ENCODE measurements around the gene MEIS3.
"Not testable (repeated sequence)": the region's sequence is repeated elsewhere in the genome, so short reads cannot be mapped to it uniquely, and the experiment has no call there.

- TF ChIP-seq CHD2 (IDR thresholded peaks at IDR 0.05; ENCODE audit: low read length, partially characterized antibody); POLR2A (IDR thresholded peaks at IDR 0.05; ENCODE audit: low read length); PBX3 (IDR thresholded peaks at IDR 0.05); MYC (IDR thresholded peaks at IDR 0.05; ENCODE audit: borderline replicate concordance, low read length); CTCF (IDR thresholded peaks at IDR 0.05); ZNF302 (CRISPR knock-in tag; IDR thresholded peaks at IDR 0.05): not testable (repeated sequence)
Observed at GRCh38 chr19:47387623-47388022, 31.7 kb downstream of the MEIS3 start.
